22Rv1 (cell line): ENCODE results near the gene ENPP6.

ENCODE experiments used
- ZFX ChIP-seq: fragments of 450-650 bp; IDR thresholded peaks from 2 replicates; pipeline ENCODE4 v1.6.1; 2017; ENCODE audit warnings: antibody characterized with exemption, borderline replicate concordance
- TF ChIP-seq, protein P1 (sequence below): fragments of 450-650 bp; IDR thresholded peaks from 2 replicates; pipeline ENCODE4 v1.5.1; 2017; ENCODE audit warnings: mild to moderate bottlenecking

DNA sequence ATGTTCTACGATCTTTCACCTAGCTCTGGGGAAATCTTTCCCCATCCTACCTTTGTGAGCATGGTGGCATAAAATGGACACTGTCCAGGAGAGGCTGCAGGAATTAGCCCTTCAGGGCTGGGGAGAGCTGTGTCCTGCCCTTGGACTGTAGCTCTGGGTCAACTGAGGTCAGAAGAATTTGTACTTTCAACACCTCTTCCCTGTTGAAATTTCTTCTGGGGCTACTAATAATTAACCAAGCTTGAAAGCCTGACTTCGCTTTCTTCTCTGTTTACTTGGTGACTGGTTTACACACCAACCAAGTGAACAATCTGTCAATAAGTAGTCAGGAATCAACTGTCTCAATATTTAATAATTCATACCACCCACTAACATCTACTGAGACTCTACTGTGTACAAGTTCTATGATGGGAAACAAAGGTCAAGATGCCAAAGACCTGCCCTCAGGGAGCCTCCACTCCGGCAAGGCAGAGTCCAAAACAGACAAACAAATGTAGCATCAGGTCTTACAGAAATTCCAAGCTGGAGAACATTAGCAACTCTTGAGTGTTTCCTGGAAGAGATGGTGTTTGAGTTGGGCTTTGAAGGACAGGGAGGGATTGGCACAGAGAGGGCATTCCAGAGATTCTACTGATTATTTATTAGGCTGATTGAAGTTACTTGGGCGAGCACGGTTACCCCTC lies 113.1 kb downstream of the ENPP6 start:
- TF ChIP-seq, protein P1, sequence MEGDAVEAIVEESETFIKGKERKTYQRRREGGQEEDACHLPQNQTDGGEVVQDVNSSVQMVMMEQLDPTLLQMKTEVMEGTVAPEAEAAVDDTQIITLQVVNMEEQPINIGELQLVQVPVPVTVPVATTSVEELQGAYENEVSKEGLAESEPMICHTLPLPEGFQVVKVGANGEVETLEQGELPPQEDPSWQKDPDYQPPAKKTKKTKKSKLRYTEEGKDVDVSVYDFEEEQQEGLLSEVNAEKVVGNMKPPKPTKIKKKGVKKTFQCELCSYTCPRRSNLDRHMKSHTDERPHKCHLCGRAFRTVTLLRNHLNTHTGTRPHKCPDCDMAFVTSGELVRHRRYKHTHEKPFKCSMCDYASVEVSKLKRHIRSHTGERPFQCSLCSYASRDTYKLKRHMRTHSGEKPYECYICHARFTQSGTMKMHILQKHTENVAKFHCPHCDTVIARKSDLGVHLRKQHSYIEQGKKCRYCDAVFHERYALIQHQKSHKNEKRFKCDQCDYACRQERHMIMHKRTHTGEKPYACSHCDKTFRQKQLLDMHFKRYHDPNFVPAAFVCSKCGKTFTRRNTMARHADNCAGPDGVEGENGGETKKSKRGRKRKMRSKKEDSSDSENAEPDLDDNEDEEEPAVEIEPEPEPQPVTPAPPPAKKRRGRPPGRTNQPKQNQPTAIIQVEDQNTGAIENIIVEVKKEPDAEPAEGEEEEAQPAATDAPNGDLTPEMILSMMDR: no peak
- no peak for TF ChIP-seq ZFX
